ENCODE results near the gene HSPD1.

The HSPD1 gene

DNA sequence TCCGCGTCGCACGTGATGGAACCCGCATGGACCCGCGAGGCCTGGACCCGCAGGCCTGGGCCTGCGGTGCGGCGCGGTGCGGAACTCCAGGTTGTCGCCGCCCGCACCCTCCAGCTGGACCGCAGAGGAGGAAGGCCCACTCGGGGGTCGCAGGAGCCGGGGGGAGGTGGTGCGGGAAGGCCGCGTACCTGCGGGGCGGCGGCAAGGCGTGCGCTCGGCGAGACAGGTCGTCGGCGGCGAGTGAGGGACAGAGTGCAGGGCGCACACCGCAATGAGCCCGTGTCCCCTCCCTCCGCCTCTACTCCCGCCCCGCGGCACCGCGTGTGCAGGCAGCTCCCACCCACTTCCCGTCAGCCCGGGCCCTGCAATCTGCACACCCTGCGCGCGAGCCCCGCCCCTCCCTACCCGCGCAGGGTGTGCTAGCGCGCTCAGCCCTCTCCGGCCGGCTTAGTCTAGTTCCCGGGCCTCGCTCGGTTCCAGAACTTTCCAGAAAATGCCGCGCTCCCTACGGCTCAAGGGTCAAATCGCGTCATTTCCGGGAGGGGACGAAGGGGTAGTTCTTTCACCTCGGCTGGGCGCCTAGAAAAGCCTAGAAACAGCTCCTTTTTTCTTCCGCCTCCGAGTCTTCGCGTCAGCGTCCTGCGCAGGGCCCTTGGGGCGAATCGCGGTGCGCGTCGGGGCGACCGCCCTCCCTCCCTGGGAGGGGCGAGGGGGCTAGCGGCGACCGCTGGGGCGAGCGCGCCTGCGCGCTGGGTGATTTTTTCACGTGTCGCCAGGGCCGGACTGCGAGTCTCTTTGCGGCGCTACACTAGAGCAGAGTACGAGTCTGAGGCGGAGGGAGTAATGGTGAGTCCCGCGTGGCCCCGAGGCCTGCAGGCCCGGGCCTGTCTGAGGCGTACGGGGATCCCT, at the start of gene HSPD1, which contains the start of gene HSPE1:
TSS of gene HSPD1 (minus strand) at position 247 of the 909 bp plus-strand sequence. CDS start 992 bp downstream, outside the sequence.
TSS of gene HSPE1 (plus strand) at position 786 of the 909 bp plus-strand sequence. CDS start at position 844, 58 bp downstream.
- peak; percentile 99 for DNase-seq

- no peak for DNase-seq
Observed at GRCh38 chr2:197548582-197548981, 48.9 kb upstream of the HSPD1 start.

GRCh38 chr2:197547163-197547900, 47.7 kb upstream of the HSPD1 start:
- no peak for DNase-seq

DNA sequence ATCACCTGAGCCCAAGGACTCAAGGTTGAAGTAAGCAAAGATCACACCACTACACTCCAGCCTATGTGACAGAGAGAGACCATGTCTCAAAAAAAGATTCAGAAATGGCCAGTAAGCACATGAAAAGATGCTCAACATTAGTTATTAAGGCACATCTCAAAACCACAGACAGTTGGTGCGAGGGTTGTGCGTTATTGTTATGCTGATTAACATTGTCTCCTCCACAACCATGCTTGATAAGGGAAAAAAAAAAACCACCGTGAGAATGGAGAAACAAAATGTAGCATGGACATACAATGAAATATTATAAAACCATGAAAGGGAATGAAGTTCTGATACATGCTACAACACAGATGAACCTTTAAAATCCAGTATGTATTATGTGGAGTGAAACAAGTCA, 43.6 kb upstream of the HSPD1 start:
- DNase-seq: no peak

GRCh38 chr2:197539734-197540133, 40.1 kb upstream of the HSPD1 start:
- no peak for DNase-seq

DNA sequence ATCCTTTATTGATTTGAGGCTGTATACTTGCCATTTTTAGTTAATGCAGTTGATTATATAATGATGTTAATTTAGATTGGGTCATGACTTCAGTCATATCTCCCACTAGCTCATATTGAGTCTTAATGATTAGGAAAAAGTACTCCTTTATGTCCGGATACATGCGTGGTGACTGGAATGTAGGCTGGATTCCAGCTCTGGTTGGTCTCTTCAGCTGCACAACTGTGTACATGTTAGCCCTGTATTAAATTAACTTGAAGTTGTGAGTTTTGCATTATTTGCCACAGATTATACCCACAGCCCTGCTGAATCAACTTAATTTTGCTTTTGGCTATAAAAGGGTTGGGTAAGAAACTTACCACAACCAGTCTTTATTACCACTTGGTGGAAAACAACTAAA, 38.8 kb upstream of the HSPD1 start:
- peak; percentile 7 for DNase-seq

- no peak for DNase-seq
Observed at GRCh38 chr2:197517150-197517549, 17.5 kb upstream of the HSPD1 start.

DNA sequence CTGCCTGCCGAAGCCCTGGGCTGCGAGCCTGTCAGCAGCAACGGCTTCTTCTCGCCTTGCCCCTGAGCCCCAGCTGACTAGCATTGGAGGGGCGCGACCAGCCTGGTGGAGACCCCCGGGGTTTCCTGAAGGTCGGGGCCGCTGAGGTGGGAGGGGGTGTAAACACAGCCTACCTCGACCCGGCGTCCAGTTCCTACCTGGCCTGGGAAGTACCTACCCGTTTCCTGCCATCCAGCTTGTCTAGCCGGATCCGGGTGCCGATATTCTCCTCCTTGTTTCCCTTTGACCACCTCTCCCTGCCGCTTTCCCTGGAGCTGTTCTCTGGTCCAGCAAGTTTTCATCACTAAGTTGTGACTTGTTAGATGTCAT, 16.7 kb upstream of the HSPD1 start:
- DNase-seq: peak; percentile 40

DNA sequence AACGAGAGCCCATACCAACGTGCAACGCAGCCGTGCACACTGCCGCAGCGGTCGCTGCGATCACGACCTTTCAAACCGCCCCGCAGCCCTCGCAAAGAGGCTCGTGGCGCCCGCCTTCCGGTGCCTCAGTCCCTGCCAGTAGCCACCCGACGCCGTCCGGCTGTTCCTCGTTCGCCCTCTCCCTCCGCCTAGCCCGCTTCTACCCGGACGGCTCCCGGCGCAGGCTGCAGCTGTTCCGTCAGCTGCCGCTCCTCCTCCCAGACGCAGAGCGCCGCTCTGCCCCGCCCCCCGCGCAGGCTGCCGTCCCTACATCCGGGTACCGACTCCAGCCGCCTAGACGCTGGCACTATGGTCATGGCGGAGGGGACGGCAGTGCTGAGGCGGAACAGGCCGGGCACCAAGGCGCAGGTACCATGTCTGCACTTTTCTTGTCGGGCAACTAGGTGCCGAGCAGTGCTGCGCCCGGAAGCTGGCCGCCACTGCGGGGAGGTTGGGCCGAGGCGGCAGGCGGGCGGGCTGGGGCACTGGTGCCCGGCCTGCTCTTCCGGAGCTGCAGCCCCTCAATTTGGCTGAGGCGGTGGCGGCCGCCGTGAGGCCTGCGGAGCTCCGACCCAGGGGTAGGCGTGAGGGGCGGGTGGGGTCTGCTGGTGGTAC, 16.2 kb upstream of the HSPD1 start, which contains the start of gene MOB4:
TSS of gene MOB4 (plus strand) at position 328 of the 654 bp plus-strand sequence. CDS start at position 349, 21 bp downstream.
- DNase-seq: peak; percentile 94

DNA sequence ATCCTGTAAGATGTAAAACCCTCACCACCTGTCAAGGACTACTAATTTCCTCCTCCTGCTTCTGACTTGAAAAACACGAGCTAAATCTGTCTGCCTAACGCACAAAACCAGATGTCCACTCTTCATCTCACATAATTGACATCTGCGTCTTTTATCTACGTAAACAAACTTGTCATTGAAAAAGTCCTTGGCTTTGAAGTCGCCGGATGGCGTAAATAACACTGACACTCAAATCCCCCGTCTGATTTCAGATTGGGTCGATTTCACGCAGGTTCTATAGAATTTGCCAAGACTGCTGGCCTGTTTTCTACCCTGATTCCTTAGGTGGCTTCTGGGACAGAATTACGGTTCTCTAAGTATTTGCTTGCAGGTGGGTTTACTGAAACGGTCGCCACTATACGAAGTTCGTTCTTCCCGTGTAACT, 15.7 kb upstream of the HSPD1 start:
- DNase-seq: no peak

GRCh38 chr2:197514754-197515153, 15.1 kb upstream of the HSPD1 start:
- DNase-seq: peak; percentile 19

DNA sequence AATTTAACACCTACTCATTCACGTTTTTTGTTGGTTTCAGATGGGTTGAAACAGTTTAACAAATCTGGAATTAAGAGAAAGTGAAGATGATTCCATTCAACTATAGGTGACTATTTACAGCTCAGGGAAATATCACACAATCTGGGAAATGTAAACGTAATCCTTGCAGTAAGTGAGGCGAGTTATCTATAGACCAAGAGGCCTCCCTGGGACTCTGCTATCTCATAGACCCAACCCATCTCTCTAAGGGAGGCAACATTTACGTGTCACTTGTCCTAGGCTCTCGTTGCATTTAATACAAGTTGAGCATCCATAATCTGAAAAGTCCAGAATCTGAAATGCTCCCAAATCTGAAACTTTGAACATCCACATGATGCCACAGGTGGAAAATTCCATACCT, 14.3 kb upstream of the HSPD1 start:
- DNase-seq: no peak

DNA sequence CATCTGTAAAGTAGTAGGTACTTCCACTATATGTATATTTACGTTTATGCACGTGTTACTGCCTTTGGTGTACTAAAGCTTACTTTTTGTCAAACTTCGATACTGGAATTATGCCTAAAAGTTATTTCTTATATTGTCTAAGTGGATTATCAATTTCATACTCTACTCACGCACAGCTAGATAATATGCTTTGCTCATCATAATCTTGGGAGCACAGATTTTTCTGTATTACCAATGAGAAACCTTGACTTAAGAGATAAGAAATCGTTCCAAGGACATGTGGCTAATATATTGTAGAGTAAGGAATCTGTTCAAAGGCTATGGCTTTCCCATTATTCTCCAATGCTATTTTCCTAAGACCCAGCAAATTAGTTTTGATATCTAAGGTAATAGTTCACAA, 7.0 kb upstream of the HSPD1 start:
- DNase-seq: no peak

GRCh38 chr2:197504512-197504911, 4.9 kb upstream of the HSPD1 start:
- DNase-seq: no peak

- no peak for DNase-seq
Observed at GRCh38 chr2:197504000-197504399, 4.4 kb upstream of the HSPD1 start.

DNA sequence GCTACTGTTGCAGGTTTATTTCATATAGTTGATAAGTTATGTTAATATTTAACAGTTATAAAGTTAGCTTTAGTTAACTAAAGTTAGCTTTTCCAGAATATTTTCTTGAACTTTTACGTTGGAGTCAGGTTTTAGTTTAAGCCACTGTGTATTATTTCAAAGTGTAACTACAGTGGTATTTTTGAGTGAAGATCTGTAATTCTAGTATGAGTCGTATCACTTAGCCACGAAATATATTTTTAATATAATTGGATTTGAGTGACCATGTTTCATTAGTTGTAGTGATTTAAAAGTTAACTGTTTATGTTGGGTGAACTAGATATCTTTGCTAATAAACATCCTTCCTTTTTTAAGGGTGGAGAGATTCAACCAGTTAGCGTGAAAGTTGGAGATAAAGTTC, 3.0 kb upstream of the HSPD1 start:
- no peak for DNase-seq

GRCh38 chr2:197502201-197502600, 2.6 kb upstream of the HSPD1 start:
- no peak for DNase-seq

DNA sequence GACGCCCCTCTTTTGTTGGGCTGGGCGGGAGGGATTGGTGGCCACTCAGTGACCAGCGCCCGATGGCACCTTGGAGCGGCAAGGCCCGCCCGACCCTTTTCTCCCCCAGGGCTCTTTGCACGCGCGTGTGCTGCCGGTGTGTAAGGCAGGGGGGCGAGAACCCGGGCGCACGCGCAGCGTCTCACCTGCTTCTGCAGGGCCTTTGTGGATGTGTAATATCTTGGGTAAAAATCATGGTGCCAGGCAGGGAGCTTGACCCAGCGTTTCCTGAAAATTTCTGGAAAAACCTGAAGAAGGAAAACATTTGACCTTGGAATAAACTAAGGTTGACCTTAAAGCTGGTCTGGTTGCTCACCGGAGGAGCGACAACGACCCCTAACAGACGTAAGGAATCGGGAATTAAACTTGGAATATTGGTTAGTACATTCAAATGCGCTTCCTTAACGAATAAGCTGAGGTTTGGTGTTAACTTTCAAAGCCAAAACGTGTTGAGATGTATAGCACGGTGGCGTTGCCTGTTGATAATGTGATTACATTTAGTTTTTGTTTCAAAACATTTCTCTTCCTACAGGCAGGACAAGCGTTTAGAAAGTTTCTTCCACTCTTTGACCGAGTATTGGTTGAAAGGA, 977 bp upstream of the HSPD1 start:
- DNase-seq: no peak

GRCh38 chr2:197498937-197499593, 575 bp downstream of the HSPD1 start:
- DNase-seq: peak; percentile 52

DNA sequence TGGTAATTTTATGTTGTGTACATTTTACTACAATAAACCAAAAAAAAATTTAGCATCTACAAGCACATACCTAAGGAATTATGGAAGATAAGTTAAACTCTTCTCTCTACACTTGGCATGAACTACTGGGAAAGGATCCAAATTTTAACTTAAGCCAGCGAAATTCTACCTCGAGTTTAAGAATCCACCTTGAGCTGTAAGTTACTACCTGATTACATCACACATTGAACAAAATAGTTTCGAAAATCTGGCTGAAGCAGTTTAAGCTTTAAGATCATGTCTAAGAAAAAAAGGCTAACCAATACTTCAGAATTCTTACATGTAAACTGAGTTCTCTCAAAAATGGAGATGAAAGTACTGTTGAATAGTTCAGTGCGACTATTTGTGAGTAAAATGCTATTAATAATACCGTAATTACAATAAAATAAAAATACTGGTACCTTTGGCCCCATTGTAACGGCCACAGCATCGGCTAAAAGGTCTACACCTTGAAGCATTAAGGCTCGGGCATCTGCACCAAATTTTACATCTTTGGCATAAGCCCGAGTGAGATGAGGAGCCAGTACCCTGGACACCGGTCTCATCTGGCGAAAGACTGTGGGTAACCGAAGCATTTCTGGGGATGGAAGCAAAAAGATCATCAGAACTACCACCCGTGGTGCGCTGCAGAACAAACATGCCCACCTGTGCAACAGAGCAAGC, 1.3 kb downstream of the HSPD1 start:
- no peak for DNase-seq

DNA sequence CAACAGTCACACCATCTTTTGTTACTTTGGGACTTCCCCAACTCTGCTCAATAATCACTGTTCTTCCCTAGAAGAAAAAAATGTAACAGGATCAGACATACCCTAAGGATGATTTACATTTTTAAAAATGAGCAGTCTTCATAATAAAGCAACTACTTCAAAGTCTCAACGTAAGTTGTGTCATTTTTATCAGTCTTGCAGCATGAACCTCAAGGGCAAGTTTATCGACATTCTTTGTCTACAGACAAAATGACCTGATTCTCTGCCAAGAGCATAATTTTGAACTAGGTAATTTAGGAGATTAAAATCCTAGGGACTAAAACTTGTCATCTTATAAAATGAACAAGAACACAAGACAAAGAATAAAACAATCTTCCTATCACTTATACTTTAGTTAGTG, 2.3 kb downstream of the HSPD1 start:
- no peak for DNase-seq

GRCh38 chr2:197496695-197497094, 2.9 kb downstream of the HSPD1 start:
- DNase-seq: no peak
